HepG2 (cell line): Measurements from ENCODE around the gene SGF29. TPM values are rescaled to one million over a fixed set of nuclear protein-coding genes. Genes with fewer than 3 reads are reported as not detected.
A peak's percentile ranks its signal among the peaks of the same experiment; 100 is the strongest.

Experiments used
- GLI4 ChIP-seq: sonication (generic); formaldehyde crosslinking; IDR thresholded peaks from 2 replicates; pipeline ENCODE4 v1.5.1; 2020; ENCODE audit warnings: missing genetic modification reagents, mild to moderate bottlenecking, moderate library complexity, borderline replicate concordance
- HHEX ChIP-seq: IDR thresholded peaks from 2 replicates; pipeline ENCODE4 v1.6.1; 2016; ENCODE audit warnings: control low read depth
- IKZF4 ChIP-seq: sonication (generic); formaldehyde crosslinking; IDR thresholded peaks from 2 replicates; pipeline ENCODE4 v1.5.1; 2020; ENCODE audit warnings: borderline replicate concordance, mild to moderate bottlenecking, low read depth, missing genetic modification reagents; ENCODE audit errors: not compliant biosample characterization
- JUN ChIP-seq: sonication (generic); formaldehyde crosslinking; IDR thresholded peaks from 2 replicates; pipeline ENCODE4 v1.4.0; 2020; ENCODE audit warnings: mild to moderate bottlenecking, missing genetic modification reagents
- RCOR2 ChIP-seq: IDR thresholded peaks from 2 replicates; pipeline ENCODE4 v1.6.1; 2016; ENCODE audit warnings: missing biosample characterization, missing genetic modification reagents
- TOE1 ChIP-seq: sonication (generic); formaldehyde crosslinking; IDR thresholded peaks from 2 replicates; pipeline ENCODE4 v1.4.0; 2020; ENCODE audit warnings: mild to moderate bottlenecking, missing genetic modification reagents
- XBP1 ChIP-seq: sonication (generic); formaldehyde crosslinking; IDR thresholded peaks from 2 replicates; pipeline ENCODE4 v1.5.0; 2020; ENCODE audit warnings: missing genetic modification reagents
- ZNF703 ChIP-seq: sonication (generic); formaldehyde crosslinking; IDR thresholded peaks from 2 replicates; pipeline ENCODE4 v1.5.1; 2020; ENCODE audit warnings: missing genetic modification reagents, mild to moderate bottlenecking, moderate library complexity, borderline replicate concordance
- polyA plus RNA-seq, 8 experiments: library from polyadenylated mRNA; depleted of rRNA in 3 of 8; stranded (reverse) in 7 of 8; unstranded in 1 of 8; fragments of >200 nt; fragmentation: Illumina TruSeq in 4 of 8; extraction: Trizol in 4 of 8; gene quantifications; 2 replicates each; pipeline versions ENCODE4 v1.2.1 to v1.2.3, GENCODE V29; 2011 to 2016; ENCODE audit warnings: low read depth in 4 of 8, missing spikeins in 1 of 8, mixed read lengths in 1 of 8; ENCODE audit not compliant: insufficient read depth in 1 of 8
- total RNA-seq, 5 experiments: library from RNA; depleted of rRNA; stranded (reverse); fragments of >200 nt; fragmentation: Illumina TruSeq; extraction: Trizol; gene quantifications; 2 replicates each; pipeline ENCODE4 v1.2.3, GENCODE V29; 2016; ENCODE audit warnings: low read depth in 1 of 5
- TF ChIP-seq, protein P1 (sequence below): sonication (generic); formaldehyde crosslinking; IDR thresholded peaks from 2 replicates; pipeline ENCODE4 v1.4.0; 2020; ENCODE audit warnings: missing genetic modification reagents
- TF ChIP-seq, protein P2 (sequence below): IDR thresholded peaks from 2 replicates; pipeline ENCODE4 v1.6.1; 2016; ENCODE audit warnings: mild to moderate bottlenecking
- TF ChIP-seq, protein P3 (sequence below): sonication (generic); formaldehyde crosslinking; IDR thresholded peaks from 2 replicates; pipeline ENCODE4 v1.5.0; 2020; ENCODE audit warnings: mild to moderate bottlenecking, missing genetic modification reagents
- TF ChIP-seq, protein P4 (sequence below): fragments of 450-650 bp; IDR thresholded peaks from 2 replicates; pipeline ENCODE4 v1.6.1; 2017; ENCODE audit warnings: mild to moderate bottlenecking
- TF ChIP-seq, protein P5 (sequence below): sonication (generic); formaldehyde crosslinking; conservative IDR thresholded peaks from 2 replicates; pipeline ENCODE4 v1.8.0; 2022; ENCODE audit warnings: missing genetic modification reagents
- TF ChIP-seq, protein P6 (sequence below): IDR thresholded peaks from 2 replicates; pipeline ENCODE4 v1.6.1; 2016
- TF ChIP-seq, protein P7 (sequence below): sonication (generic); formaldehyde crosslinking; IDR thresholded peaks from 2 replicates; pipeline ENCODE4 v1.4.0; 2020; ENCODE audit warnings: mild to moderate bottlenecking, missing genetic modification reagents

The SGF29 gene
- total and polyA plus RNA-seq, 2 of the 13 experiments (the other 11 are each of a cell fraction or from before 2014, with no cell fraction given): 5.0 to 29.4 TPM

DNA sequence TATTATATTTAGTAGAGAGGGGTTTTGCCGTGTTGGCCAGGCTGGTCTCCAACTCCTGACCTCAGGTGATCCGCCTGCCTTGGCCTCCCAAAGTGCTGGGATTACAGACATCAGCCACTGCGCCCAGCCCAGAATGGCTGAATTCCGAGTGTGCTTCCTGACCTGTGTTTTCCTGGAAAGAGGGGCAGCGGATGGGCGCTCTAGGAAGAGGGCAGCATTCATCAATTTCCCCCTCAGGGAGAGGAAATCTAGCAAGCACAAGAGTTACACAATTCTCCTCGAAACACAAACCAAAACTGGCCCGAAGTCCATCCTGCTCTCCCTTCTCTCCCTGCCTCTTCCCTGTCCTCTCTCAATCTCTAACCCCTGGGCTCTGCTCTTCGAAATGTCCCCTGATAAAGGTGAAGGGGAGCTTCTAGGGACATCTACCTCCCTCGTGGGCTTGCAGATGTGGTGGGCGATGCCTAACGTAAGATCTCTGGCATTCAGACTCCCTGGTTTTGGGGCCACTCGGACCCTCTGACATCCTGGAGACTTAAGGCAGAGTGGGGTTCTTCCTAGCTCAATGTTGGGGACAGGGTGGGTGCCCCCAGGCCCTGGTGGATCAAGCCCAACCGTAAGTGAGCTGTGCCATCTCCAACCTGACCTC is 48.1 kb upstream of the SGF29 start (continued):
- TF ChIP-seq, protein P1, sequence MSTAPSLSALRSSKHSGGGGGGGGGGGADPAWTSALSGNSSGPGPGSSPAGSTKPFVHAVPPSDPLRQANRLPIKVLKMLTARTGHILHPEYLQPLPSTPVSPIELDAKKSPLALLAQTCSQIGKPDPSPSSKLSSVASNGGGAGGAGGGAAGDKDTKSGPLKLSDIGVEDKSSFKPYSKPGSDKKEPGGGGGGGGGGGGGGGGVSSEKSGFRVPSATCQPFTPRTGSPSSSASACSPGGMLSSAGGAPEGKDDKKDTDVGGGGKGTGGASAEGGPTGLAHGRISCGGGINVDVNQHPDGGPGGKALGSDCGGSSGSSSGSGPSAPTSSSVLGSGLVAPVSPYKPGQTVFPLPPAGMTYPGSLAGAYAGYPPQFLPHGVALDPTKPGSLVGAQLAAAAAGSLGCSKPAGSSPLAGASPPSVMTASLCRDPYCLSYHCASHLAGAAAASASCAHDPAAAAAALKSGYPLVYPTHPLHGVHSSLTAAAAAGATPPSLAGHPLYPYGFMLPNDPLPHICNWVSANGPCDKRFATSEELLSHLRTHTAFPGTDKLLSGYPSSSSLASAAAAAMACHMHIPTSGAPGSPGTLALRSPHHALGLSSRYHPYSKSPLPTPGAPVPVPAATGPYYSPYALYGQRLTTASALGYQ (CRISPR knock-in tag): 0 out of 2 replicates have a peak, but pooled peaks have one; percentile 72
- no peak for TF ChIP-seq JUN (CRISPR knock-in tag)
- TF ChIP-seq IKZF4 (CRISPR knock-in tag): no peak
- 0 out of 2 replicates have a peak, but pooled peaks have one; percentile 23 for TF ChIP-seq XBP1
- TF ChIP-seq, protein P2, sequence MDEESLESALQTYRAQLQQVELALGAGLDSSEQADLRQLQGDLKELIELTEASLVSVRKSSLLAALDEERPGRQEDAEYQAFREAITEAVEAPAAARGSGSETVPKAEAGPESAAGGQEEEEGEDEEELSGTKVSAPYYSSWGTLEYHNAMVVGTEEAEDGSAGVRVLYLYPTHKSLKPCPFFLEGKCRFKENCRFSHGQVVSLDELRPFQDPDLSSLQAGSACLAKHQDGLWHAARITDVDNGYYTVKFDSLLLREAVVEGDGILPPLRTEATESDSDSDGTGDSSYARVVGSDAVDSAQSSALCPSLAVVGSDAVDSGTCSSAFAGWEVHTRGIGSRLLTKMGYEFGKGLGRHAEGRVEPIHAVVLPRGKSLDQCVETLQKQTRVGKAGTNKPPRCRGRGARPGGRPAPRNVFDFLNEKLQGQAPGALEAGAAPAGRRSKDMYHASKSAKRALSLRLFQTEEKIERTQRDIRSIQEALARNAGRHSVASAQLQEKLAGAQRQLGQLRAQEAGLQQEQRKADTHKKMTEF (CRISPR knock-in tag): peak; percentile 79; the same call in 1 of the 2 replicates
- TF ChIP-seq, protein P3, sequence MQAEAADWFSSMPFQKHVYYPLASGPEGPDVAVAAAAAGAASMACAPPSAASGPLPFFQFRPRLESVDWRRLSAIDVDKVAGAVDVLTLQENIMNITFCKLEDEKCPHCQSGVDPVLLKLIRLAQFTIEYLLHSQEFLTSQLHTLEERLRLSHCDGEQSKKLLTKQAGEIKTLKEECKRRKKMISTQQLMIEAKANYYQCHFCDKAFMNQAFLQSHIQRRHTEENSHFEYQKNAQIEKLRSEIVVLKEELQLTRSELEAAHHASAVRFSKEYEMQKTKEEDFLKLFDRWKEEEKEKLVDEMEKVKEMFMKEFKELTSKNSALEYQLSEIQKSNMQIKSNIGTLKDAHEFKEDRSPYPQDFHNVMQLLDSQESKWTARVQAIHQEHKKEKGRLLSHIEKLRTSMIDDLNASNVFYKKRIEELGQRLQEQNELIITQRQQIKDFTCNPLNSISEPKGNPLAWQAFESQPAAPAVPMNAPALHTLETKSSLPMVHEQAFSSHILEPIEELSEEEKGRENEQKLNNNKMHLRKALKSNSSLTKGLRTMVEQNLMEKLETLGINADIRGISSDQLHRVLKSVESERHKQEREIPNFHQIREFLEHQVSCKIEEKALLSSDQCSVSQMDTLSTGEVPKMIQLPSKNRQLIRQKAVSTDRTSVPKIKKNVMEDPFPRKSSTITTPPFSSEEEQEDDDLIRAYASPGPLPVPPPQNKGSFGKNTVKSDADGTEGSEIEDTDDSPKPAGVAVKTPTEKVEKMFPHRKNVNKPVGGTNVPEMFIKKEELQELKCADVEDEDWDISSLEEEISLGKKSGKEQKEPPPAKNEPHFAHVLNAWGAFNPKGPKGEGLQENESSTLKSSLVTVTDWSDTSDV: no peak
- TF ChIP-seq HHEX (CRISPR knock-in tag): no peak
- TF ChIP-seq GLI4 (CRISPR knock-in tag): no peak
- TF ChIP-seq, protein P4, sequence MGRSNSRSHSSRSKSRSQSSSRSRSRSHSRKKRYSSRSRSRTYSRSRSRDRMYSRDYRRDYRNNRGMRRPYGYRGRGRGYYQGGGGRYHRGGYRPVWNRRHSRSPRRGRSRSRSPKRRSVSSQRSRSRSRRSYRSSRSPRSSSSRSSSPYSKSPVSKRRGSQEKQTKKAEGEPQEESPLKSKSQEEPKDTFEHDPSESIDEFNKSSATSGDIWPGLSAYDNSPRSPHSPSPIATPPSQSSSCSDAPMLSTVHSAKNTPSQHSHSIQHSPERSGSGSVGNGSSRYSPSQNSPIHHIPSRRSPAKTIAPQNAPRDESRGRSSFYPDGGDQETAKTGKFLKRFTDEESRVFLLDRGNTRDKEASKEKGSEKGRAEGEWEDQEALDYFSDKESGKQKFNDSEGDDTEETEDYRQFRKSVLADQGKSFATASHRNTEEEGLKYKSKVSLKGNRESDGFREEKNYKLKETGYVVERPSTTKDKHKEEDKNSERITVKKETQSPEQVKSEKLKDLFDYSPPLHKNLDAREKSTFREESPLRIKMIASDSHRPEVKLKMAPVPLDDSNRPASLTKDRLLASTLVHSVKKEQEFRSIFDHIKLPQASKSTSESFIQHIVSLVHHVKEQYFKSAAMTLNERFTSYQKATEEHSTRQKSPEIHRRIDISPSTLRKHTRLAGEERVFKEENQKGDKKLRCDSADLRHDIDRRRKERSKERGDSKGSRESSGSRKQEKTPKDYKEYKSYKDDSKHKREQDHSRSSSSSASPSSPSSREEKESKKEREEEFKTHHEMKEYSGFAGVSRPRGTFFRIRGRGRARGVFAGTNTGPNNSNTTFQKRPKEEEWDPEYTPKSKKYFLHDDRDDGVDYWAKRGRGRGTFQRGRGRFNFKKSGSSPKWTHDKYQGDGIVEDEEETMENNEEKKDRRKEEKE: no peak
- TF ChIP-seq, protein P5, sequence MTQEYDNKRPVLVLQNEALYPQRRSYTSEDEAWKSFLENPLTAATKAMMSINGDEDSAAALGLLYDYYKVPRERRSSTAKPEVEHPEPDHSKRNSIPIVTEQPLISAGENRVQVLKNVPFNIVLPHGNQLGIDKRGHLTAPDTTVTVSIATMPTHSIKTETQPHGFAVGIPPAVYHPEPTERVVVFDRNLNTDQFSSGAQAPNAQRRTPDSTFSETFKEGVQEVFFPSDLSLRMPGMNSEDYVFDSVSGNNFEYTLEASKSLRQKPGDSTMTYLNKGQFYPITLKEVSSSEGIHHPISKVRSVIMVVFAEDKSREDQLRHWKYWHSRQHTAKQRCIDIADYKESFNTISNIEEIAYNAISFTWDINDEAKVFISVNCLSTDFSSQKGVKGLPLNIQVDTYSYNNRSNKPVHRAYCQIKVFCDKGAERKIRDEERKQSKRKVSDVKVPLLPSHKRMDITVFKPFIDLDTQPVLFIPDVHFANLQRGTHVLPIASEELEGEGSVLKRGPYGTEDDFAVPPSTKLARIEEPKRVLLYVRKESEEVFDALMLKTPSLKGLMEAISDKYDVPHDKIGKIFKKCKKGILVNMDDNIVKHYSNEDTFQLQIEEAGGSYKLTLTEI (CRISPR knock-in tag): no peak
- TF ChIP-seq, protein P6, sequence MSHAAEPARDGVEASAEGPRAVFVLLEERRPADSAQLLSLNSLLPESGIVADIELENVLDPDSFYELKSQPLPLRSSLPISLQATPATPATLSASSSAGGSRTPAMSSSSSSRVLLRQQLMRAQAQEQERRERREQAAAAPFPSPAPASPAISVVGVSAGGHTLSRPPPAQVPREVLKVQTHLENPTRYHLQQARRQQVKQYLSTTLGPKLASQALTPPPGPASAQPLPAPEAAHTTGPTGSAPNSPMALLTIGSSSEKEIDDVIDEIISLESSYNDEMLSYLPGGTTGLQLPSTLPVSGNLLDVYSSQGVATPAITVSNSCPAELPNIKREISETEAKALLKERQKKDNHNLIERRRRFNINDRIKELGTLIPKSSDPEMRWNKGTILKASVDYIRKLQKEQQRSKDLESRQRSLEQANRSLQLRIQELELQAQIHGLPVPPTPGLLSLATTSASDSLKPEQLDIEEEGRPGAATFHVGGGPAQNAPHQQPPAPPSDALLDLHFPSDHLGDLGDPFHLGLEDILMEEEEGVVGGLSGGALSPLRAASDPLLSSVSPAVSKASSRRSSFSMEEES (CRISPR knock-in tag): peak; percentile 59
- TF ChIP-seq, protein P7, sequence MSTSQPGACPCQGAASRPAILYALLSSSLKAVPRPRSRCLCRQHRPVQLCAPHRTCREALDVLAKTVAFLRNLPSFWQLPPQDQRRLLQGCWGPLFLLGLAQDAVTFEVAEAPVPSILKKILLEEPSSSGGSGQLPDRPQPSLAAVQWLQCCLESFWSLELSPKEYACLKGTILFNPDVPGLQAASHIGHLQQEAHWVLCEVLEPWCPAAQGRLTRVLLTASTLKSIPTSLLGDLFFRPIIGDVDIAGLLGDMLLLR: no peak
- no peak for TF ChIP-seq TOE1 (CRISPR knock-in tag)
- peak; percentile 67; the same call in 1 of the 2 replicates for TF ChIP-seq RCOR2 (CRISPR knock-in tag)
- no peak for TF ChIP-seq ZNF703 (CRISPR knock-in tag)
